ENCODE results near the gene PARP9.
A peak's percentile ranks its signal among the peaks of the same experiment; 100 is the strongest.
"Not testable (repeated sequence)": the region's sequence is repeated elsewhere in the genome, so short reads cannot be mapped to it uniquely, and the experiment has no call there.

Gene PARP9

DNA sequence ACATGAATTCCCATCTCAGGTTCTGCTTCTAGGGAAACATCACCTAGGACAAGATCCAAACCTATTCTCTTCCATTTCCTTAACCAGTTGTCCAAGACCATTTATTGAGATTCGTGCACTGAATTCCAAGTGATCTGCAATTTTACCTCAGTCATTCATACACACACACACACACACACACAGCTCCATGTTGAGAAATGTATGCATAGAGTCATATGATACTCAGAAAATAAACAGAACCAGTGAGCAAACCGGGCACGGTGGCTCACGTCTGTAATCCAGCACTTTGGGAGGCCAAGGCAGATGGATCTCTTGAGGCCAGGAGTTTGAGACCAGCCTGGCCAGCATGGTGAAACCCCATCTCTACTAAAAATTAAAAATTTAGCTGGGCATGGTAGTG, 43.2 kb downstream of the PARP9 start:
- no peak for DNase-seq (ENCODE audit: low read depth, low spot score)

DNA sequence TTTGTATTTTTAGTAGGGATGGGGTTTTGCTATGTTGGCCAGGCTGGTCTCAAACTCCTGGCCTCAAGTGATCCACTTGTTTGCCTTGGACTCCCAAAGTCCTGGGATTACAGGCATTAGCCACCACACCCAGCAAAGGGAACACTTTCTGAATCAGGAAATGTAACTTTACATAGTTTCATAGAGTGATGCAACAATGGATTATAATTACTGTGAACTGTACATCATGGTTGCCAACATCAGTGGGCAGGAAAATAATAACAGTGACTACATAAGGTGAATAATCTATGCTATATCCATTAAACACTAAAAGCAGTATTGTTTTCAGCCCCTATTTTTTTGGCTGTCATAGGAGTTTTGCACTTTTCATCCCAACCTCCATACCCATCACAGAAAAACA, 44.4 kb downstream of the PARP9 start:
- DNase-seq (ENCODE audit: low read depth, low spot score) = no peak

DNA sequence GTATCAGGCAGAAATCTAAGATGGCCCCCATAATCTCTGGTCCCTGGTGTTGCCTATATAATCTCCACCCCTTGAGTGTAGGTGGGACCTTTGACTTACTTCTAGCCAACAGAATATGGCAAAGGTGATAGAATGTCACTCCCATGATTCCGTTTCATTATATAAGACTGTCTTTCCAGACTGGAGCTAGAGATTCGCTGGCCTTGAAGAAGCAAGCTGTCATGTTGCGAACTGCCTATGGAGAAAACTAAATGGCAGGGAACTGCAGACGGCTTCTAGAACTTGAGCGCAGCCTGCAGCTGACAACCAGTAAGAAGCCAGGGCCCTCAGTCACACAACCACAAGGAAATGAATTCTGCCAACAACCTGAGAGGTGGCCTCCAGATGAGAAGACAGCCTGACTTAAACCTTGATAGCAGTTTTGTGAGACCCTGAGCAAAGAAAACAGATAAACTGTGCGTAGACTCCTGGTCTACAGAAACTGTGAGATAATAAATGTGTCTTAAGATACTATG, 47.2 kb downstream of the PARP9 start:
- DNase-seq (ENCODE audit: low read depth, low spot score) = no peak

DNA sequence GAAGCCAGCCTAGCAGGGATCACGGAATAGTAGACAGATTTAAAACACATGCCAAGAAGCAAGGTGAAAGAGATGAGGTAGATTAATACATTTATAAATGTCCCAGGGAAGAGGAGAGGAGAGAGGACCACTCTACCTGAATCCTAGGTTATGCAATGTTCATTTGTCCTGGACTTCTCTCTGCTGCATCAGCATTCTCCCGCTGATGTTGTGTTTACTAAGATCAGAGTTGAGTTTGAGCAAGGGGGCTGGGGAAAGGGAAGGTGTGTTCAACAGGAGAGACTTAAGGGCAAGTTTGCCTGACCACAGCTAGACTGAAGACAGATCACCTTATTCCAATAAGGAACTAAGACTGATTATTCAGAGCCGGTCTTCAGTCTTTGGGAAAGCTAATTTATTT, 48.2 kb downstream of the PARP9 start:
- DNase-seq (ENCODE audit: low read depth, low spot score) = no peak

DNA sequence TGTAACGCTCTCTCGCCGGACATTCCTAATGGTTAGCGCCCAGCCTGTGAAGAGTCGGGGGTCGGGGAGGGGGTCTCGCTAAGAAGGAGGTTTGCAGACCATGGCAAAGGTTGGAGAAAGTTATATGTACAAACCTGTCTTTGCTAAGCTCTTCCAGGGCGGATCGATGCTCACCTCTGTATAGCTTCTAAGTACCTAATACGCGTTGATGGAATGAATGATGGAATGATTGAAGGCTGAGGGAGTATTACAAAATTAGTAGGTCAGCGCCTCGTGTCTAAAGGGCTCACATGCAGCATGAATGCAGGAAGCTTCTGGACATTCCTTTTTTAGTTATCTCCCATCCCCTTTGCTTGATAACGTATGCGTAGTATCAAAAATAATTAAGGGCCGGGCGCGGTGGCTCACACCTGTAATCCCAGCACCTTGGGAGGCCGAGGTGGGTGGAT, 49.1 kb downstream of the PARP9 start:
- no peak for DNase-seq (ENCODE audit: low read depth, low spot score)

DNA sequence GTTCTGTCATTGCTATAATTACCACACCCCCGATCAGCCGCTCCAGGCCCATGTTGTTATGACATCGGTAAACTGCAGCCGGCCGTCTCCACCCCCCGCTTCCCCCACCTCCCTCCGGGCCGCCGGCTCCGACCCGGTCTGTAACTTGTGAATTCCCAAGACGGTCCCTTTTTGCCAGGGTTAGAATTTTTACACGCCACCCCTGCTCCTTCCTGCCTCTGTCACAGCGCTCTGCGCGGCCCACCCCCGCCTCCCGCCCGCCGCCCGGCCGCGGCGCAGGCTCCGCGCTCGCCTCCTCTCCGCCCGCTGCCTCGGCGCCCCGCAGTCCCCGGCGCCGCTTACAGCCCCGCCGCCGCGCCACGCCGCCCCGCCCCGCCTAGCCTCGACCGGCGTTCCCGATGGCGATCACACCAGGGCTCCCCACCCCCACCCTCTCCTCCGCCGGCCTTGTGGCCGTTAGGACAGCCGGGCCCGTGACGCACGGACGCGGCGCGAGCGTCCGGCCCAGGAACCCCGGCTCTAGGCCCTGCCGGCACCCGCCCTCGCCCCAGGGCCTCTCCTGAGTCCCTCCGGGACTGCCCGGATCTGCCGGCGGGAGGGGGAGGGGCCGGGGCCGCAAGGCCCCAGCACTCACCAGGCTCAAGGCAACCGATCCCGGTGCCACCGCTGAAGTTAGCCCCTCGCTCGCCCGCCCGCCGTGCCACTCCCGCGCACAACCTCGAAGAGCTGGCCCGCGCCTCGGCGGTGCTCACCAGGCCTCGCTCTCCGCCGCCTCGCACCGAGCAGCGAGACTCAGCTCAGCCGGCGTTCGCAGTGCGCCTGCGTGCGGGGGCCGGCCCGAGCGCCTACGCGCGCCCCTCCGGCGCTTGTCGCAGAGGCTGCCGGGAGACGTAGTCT, 49.7 kb downstream of the PARP9 start, which contains the start of gene KPNA1:
KPNA1 (minus strand) TSS at position 817 of the 897 bp plus-strand sequence. CDS start 18,374 bp downstream, outside the sequence.
- DNase-seq (ENCODE audit: low read depth, low spot score) = peak; percentile 67

DNA sequence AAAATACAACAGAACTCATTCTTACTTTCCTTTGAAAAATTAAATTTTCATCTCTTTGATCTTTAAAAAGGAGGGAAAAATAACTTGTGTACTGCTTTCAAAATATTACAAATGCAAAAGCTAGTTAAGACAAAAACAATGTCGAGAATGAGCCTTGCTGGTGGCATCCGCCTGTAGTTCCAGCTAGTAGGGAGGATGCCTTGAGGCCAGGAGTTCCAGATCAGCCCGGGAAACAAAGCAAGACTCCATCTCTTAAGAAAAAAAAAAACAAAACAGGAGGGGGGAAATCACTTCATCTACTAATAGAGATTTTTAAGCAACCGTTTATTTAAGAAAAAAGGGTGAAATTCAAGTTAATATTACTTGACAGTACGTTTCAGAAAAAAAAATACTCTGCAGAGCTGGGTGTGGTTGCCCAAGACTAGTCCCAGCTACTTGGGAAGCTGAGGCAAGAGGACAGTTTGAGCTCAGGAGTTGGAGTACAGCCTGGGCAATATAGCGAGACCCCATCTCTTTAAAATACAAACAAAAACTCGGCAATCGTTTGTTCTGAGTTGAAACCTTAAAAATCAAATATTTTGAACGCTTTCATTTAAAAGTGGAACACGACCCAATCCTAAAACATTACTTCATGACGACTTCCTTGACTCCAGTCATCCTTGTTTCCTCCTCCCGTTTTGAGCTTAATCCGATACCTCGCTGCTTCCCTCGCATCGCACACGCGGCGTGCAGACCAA, 50.5 kb downstream of the PARP9 start:
- no peak for DNase-seq (ENCODE audit: low read depth, low spot score)

DNA sequence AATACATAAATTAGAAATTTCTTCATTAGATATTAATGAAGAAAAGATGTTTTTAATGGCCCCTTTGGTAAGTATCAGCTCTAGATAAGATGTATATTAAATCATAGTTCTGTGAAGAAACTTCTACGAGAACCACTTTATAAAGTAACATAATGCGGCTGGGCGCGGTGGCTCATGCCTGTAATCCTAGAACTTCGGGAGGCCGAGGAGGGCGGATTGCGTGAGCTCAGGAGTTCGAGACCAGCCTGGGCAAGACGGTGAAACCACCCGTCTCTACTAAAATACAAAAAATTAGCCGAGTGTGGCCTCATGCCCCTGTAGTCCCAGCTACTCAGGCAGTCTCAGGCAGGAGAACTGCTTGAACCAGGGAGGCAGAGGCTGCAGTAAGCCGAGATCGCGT, 51.8 kb downstream of the PARP9 start:
- no peak for DNase-seq (ENCODE audit: low read depth, low spot score)

DNA sequence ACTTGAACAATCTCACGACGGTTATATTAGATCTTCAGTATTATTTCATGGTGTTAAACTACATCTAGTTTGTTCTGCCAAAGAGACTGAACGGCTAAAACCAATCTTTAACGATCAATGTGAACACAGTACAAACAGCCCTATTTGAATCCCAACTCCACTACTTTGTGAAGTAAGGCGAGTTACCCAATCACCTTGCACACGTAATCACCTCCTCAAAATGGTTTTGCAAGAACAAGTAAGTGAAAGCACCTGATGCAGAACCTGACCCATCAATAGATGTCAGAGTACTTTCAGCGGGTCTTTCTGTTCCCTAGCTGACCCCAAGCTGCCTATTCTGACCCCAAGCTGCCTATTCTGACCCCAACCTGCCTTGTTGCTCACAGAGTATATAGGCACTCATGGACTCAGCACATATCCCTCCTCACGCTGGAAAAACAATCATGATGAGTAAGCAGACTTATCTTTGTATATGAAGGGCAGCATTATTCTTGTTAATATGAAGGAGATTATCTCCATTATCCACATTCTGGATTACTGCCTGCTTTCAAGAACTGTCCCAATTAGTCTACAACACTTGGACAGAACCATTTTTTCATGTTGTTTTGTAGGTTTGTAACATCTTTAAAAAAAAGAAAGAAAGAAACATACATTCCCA, 53.1 kb downstream of the PARP9 start:
- DNase-seq (ENCODE audit: low read depth, low spot score) = no peak

DNA sequence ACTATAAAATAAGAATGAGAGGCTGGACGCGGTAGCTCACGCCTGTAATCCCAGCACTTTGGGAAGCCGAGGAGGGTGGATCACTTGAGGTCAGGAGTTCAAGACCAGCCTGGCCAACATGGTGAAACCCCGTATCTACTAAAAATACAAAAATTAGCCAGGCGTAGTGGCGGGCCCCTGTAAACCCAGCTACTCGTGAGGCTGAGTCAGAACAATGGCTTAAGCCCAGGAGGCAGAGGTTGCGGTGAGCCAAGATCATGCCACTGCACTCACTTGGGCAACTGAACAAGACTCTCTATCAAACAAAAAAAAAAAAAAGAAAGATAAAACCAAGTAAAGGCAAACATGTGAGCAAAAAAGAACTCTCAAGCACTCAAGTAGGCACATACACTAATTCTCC, 55.2 kb downstream of the PARP9 start:
- DNase-seq (ENCODE audit: low read depth, low spot score) = not testable (repeated sequence)

DNA sequence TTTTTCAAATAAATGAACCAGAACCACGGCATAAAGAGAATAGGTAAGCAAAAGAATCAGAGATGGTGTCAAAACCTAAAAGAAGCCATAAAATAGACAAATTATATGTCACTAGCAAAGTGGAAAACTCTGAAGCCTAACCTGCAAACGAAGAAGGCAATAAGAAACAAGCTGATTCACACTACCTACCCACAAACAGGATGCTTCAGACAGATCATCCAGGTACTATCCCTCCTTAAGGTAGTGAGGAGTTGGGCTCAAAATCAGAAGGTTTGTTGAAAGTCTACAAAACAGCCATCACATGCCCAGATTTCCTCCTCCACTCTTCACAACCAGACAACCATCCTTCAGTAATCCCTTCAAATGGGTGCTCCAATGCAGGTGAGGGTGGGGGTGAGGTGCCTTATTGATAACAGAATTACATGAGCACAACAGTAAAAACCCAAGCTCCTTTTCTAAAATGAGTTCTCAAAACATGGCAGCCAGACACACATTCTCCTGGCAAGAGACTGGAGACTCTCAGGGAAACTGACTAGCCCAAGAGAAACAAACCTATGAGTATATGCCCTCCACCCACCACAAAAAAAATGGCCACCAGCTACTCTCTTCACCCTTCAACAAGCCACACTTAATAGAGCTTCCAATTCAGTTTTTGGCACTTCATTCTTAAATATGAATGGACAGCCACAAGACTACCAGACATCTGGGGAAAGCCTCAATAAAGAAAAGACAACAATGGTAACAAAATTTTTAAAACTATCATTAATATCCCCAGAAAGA, 55.8 kb downstream of the PARP9 start:
- no peak for DNase-seq (ENCODE audit: low read depth, low spot score)

DNA sequence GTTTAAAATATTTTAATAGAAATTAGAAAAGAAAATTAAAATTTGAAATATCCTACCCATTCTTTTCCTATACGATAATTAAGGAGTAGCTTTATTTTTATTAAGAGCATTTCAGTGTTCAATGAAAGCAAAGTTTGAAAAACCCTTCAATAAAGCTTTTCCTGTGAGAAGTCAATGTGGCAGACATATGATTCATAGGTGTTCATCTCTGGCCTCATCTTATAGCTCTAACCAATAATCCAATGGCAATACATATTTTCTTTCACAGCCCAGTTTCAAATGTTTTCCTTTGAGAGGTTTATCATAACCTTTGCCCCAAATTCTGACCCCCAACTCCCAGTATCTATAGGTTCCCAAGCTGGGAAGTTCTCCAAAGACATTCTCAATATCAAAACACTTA, 57.6 kb downstream of the PARP9 start:
- DNase-seq (ENCODE audit: low read depth, low spot score) = no peak

DNA sequence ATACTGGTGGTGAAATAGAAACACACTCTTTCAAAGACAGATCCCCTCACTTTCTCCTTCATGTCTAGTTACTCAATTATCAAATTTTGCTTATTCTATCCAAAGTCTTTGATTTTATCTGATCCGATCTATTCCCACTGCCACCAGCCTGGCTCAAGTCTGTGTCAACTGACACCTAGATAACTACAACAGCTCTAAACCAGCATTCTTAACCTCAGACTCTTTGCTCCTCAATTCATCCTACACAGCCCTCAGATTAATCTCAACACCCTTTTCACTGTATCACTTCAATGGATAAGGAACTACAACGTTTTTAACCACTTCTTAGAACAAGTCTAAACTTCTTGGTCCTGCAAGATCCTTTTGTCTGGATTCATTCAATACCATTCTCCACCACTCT, 58.4 kb downstream of the PARP9 start:
- DNase-seq (ENCODE audit: low read depth, low spot score) = no peak

DNA sequence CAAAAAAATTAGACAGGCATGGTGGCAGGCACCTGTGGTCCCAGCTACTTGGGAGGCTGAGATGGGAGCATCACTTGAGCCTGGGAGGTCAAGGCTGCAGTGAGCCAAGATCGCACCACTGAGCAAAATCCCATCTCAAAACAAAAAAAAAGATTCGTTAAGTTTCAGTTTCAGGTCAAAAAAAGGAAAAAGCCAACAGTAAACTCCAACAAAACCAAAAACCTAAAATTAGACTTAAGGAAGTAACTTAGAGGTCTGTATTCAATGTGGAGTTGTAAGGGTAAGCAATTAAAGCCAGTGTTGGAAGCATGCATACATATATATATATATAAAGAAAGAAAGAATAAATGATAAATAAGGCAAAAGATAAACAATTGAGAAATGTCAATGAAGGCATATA, 61.2 kb downstream of the PARP9 start:
- no peak for DNase-seq (ENCODE audit: low read depth, low spot score)

DNA sequence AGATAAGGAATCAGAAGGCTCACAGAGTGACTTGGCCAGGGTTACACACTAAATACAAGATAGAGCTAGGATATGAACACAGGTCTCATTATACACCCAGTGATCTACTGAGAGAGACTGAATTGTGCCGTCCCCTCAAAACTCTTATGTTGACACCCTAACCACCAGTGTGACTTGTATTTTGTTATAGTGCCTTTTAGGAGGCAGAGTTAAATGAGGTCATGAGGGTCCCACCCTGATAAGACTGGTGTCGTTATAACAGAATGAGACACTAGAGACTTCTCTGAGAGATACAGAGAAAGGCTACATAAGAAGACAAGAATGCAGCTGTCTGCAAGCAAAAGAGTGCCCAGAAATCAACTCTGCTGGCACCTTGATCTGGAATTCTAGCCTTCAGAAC, 62.0 kb downstream of the PARP9 start:
- DNase-seq (ENCODE audit: low read depth, low spot score) = no peak

DNA sequence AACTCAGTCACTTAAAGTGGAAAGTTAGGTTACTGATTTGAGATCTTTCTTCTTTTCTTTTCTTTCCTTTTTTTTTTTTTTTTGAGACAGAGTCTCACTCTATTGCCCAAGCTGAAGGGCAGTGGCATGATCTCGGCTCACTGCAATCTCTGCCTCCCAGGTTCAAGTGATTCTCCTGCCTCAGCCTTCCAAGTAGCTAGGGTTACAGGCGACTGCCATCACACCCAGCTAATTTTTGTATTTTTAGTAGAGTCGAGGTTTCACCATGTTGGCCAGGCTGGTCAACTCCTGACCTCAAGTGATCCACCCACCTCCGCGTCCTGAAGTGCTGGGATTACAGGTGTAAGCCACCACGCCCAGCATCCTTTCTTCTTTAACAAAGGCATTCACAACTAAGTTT, 63.1 kb downstream of the PARP9 start:
- DNase-seq (ENCODE audit: low read depth, low spot score) = not testable (repeated sequence)

DNA sequence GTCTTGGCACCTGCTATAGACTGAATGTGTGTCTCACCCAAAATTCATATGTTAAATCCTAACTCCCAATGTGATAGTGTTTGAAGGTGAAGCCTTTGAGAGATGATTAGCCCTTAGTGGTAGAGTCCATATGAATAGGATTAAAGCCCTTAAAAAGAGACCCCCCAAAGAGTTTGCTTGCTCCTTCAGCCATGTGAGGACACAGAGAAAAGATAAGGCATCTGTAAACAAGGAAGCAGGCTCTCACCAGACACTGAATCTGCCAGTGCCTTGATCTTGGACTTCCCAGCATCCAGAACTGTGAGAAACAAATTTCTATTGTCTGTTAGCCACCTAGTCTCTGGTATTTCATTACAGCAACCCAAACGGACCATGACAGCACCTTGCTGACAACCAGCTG, 65.9 kb downstream of the PARP9 start:
- no peak for DNase-seq (ENCODE audit: low read depth, low spot score)

DNA sequence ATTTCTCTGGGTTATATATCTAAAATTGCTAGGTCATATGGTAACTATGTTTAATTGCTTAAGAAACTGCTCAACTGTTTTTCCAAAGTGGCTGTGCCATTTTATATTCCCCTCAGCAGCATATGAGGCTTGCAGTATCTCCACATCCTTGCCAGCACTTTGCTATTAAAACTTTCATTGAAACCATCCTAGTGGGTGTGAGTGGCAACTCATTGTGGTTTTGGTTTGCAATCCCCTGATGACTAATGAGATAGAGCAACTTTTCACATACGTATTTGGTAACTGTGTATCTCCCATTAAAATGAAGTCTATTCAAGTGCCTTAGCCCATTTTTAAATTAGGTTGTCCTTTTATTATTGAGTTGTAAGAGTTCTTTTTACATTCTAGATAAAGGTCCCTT, 66.7 kb downstream of the PARP9 start:
- DNase-seq (ENCODE audit: low read depth, low spot score) = peak; percentile 9

DNA sequence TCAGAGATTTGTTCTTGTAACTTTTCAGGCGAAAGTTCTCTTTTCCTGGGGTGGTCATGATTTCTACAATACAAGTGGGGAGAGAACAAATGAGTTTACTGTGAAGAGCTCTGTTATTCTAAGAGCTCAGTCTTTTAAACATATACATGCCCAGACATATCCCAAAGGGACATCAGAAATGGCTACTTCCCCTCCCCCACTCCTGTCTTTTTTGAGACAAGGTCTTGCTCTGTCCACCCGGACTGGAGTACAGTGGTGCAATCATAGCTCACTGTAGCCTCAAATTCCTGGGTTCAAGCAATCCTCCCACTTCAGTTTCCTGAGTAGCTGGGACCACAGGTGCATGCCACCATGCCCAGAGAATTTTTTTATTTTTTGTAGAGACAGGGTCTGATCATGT, 67.6 kb downstream of the PARP9 start:
- DNase-seq (ENCODE audit: low read depth, low spot score) = no peak

DNA sequence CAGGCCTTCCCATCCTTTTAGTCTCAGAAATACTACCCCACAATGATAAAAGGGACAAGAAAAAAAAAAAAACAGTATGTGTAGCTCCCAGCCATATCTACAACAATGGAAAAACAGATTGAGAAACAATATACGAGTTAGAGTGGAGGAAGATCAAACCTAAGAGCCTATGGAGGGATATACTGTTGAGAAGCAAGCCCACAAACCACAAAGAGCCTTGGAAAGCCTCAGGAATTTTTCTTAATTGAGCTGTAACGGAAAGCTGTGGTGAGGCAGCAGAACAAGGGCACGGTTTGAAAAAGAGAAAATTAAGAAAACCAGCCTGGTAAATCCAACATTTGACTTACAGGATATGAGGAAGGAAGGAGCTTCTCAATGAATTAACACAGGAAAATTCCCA, 70.8 kb downstream of the PARP9 start:
- DNase-seq (ENCODE audit: low read depth, low spot score) = no peak

DNA sequence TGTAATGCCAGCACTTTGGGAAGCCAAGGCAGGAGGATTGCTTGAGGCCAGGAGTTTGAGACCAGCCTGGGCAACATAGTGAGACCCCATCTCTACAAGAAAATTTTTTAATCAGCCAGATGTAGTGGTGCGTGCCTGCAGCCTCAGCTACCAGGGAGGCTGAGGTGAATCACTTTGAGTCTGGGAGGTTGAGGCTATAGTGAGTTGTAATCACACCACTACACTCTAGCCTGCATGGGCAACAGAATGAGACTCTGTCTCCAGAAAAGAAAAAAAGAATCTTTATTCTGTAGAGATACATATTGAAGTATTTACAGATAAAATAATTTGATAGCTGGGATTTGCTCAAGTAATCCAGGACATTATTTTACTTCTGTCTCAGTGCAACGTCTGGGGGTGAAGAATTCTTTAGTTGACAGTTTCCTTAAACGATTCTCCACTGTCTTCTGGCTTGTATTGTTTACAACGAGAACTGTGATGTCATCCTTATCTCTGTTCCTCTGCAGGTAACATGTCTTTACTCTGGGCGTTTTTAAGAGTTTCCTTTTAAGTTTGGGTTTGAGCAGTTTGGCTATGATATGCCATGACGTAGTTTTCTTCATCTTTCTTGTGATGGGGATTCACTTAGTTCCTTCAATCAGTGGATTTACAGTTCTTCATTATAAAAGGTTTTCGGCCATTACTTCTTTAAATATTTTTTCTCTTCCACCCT, 75.7 kb downstream of the PARP9 start:
- DNase-seq (ENCODE audit: low read depth, low spot score) = no peak
